Pulmonary artery endothelial cell (primary cell): Measurements from ENCODE around the gene SGPP1. TPM values are rescaled to one million over a fixed set of nuclear protein-coding genes. Genes with fewer than 3 reads are reported as not detected.
A peak's percentile ranks its signal among the peaks of the same experiment; 100 is the strongest.
"Not testable (repeated sequence)": the region's sequence is repeated elsewhere in the genome, so short reads cannot be mapped to it uniquely, and the experiment has no call there.

Source experiments
- DNase-seq: peaks from one replicate; pipeline ENCODE4 v3.0.0-alpha.2; 2011; ENCODE audit warnings: low read depth, low spot score
- total RNA-seq: library from RNA; depleted of rRNA; stranded (reverse); fragments of >200 nt; gene quantifications from 2 replicates; pipeline ENCODE4 v1.2.3, GENCODE V29; 2014

Gene SGPP1
- total RNA-seq, 1 donor from 2014 or later = 13.7 TPM

GRCh38 chr14:63641473-63642228 is 86.2 kb downstream of the SGPP1 start, which contains the start of gene WDR89:
WDR89 (minus strand) TSS chr14:63641871; CDS start chr14:63599942, 41,929 bp downstream.
- peak; percentile 99 for DNase-seq

DNA sequence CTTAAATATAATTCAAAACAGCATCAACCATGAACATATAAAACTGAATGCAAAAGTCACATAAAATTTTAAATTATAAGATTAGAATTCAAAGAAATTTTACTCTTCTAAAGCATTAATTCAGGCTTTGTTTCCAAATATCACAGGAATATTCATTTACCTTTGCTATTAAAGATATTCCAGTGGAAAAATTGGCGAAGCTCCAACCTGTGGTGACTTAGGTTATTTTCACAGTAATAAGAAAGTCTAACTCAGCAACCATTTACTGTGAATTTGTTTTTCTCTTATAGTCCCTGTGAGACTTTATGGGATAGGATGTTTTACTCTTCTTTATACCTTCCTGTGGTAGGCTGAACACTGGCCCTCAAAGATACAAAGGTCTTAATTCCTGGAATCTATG is 89.4 kb downstream of the SGPP1 start:
- DNase-seq = no peak

GRCh38 chr14:63636094-63636635 is 91.7 kb downstream of the SGPP1 start:
- DNase-seq = not testable (repeated sequence)

Other genes with a start within 250 kb of the SGPP1 start
- gene PPP2R5E, start 184.7 kb downstream of the SGPP1 start, total RNA-seq = 13.4 and 18.3 TPM in 2 replicates
- gene WDR89, start 86.2 kb downstream of the SGPP1 start, total RNA-seq = 14.7 and 22.7 TPM in 2 replicates
- gene SYNE2, start 124.9 kb upstream of the SGPP1 start, total RNA-seq = 24.9 and 63.2 TPM in 2 replicates